Esophagus (tissue), 2 donors: ENCODE results near the gene USF2. TPM values are rescaled to one million over a fixed set of nuclear protein-coding genes. Genes with fewer than 3 reads are reported as not detected.

Source experiments
- H3K27ac ChIP-seq, 2 donors: one replicate each; pipeline ENCODE4 v1.5.1; 2013; ENCODE audit warnings: low read depth in 2 of 2, mild to moderate bottlenecking in 2 of 2, inconsistent platforms in 1 of 2, low read length in 1 of 2, moderate library complexity in 1 of 2
- H3K27me3 ChIP-seq, 2 donors: one replicate each; pipeline ENCODE4 v1.6.1; 2013; ENCODE audit warnings: low read length in 2 of 2, control low read depth in 1 of 2, mild to moderate bottlenecking in 1 of 2; ENCODE audit not compliant: insufficient read depth in 2 of 2, control insufficient read depth in 1 of 2
- H3K36me3 ChIP-seq, 2 donors: one replicate each; pipeline ENCODE4 v1.6.1; 2013; ENCODE audit warnings: low read length in 1 of 2; ENCODE audit not compliant: control insufficient read depth in 2 of 2, insufficient read depth in 2 of 2
- H3K4me1 ChIP-seq, 2 donors: one replicate each; pipeline ENCODE4 v1.6.1; 2013; ENCODE audit warnings: low read length in 1 of 2; ENCODE audit not compliant: control insufficient read depth in 2 of 2, insufficient read depth in 2 of 2
- H3K4me3 ChIP-seq, 2 donors: one replicate each; pipeline ENCODE4 v1.5.1; 2013; ENCODE audit warnings: low read length in 2 of 2, mild to moderate bottlenecking in 2 of 2, low read depth in 1 of 2, moderate library complexity in 1 of 2
- H3K9me3 ChIP-seq, 2 donors: one replicate each; pipeline ENCODE4 v1.6.1; 2013; ENCODE audit warnings: mild to moderate bottlenecking in 2 of 2, low read depth in 1 of 2, low read length in 1 of 2, moderate library complexity in 1 of 2; ENCODE audit not compliant: control insufficient read depth in 2 of 2, insufficient read depth in 1 of 2
- WGBS, 2 donors: extraction: QIAGEN DNeasy Blood & Tissue Kit; methylation state at CpG; one replicate each; pipeline ENCODE4 v1.1.7; 2013; 5-methylcytosine and 5-hydroxymethylcytosine counted together
- polyA plus RNA-seq, 2 donors: library from polyadenylated mRNA; stranded (reverse); fragments of 200-250 nt; gene quantifications; one replicate each; pipeline ENCODE4 v1.2.3, GENCODE V29; 2013
- donor health status: healthy with polysubstance abuse.
- donor health status: Bipolar disorder and iron deficiency.

The USF2 gene
- polyA plus RNA-seq, 2 donors: 74.7 to 97.6 TPM

DNA sequence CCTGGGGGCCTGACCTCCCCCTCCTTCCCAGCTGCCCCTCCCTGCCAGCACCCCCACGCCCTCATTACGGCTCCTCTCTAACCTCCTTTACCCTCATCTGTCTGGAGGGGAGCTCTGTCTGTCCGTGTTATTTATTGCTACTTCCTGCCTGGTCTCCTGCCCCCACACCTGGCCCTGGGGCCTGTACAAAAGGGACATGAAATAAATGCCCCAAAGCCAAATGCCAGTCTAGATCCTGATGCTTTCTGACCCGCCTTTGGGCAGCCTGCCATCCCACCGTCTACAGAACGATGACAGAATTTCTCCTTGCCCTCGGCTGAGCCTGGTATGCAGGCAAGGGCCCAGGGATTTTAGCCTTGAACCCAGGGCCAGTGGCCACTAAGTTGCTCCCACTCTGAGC is 44.8 kb downstream of the USF2 start:
- Histone ChIP-seq H3K4me1 (no peaks in the 10 kb centered on the region), H3K36me3 (no peaks in the 10 kb centered on the region), H3K27me3 (no peaks in the 10 kb centered on the region), H3K27ac (no peak overlapping the region), H3K9me3 (no peaks in the 10 kb centered on the region), H3K4me3 (no peak overlapping the region)
- 22 to 34% methylated on average over 7 of the region's 7 CpGs for WGBS, 2 donors

DNA sequence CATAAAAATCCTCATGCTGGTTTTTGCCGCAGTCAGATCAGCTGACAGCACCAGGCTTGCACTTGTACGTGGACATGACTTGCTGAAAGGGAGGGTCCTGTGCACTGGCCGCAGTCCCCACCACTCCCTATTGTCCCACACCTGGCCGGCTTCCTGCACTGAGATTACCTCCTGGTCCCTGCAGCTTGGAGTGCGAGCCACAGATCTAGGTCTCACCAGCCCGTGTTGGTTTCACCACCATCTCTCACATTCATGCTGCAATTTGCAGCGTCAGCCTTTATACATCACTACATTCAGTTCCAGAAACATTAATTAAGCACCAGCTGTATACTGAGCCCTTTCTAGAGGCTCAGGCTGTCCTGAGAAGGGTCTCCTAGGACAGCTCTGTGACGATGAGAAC is 45.3 kb downstream of the USF2 start:
- 80 to 83% methylated on average over 8 of the region's 8 CpGs for WGBS, 2 donors
- Histone ChIP-seq H3K27ac (no peak overlapping the region), H3K4me3 (no peak overlapping the region), H3K27me3 (no peaks in the 10 kb centered on the region), H3K4me1 (no peaks in the 10 kb centered on the region), H3K36me3 (no peaks in the 10 kb centered on the region), H3K9me3 (no peaks in the 10 kb centered on the region)

DNA sequence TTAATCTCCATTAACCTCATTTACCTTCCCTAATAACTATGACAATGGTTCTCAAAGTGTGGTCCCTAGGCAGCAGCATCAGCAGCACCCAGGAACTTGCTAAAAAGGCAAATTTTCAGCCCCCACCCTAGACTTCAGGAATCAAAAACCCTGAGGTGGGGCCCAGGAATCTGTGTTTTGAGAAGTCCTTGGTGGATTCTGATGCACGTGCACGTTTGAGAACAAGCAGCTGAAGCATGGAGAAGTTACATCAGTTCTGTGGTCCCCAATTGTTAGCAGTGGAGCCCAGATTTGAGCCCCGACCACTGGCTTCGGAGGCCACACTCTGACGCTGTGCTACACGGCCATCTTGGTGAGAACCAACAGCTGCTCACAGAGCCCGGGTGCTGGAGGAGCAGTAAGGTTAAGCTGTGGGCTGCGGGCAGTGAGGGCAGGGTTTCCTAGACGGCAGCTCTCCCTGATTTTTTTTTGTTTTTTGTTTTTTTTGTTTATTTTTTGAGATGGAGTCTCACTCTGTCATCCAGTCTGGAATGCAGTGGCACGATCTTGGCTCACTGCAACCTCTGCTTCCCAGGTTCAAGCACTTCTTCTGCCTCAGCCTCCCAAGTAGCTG is 46.2 kb downstream of the USF2 start:
- Histone ChIP-seq H3K9me3 (no peaks in the 10 kb centered on the region), H3K4me1 (no peaks in the 10 kb centered on the region), H3K27me3 (no peaks in the 10 kb centered on the region), H3K4me3 (no peak overlapping the region), H3K27ac (no peak overlapping the region), H3K36me3 (no peaks in the 10 kb centered on the region)
- WGBS, 2 donors: 79 to 82% methylated on average over 10 of the region's 10 CpGs

DNA sequence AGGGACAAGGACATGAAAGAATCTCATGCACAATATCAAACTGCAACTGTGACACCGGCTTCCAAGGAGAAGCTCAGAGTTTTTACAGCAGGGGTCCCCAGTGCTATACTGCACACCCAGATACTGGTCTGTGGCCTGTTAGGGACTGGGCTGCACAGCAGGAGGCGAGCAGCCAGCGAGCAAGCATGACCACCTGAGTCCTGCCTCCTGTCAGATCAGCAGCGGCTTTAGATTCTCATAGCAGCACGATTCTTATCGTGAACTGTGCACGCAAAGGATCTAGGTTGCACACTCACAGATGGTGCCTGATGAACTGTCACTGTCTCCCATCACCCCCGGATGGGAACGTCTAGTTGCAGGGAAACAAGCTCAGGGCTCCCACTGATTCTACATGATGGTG is 47.1 kb downstream of the USF2 start:
- 78 to 79% methylated on average over 9 of the region's 9 CpGs for WGBS, 2 donors
- Histone ChIP-seq H3K4me1 (no peaks in the 10 kb centered on the region), H3K27ac (no peak overlapping the region), H3K36me3 (no peaks in the 10 kb centered on the region), H3K9me3 (no peaks in the 10 kb centered on the region), H3K4me3 (no peak overlapping the region), H3K27me3 (no peaks in the 10 kb centered on the region)

DNA sequence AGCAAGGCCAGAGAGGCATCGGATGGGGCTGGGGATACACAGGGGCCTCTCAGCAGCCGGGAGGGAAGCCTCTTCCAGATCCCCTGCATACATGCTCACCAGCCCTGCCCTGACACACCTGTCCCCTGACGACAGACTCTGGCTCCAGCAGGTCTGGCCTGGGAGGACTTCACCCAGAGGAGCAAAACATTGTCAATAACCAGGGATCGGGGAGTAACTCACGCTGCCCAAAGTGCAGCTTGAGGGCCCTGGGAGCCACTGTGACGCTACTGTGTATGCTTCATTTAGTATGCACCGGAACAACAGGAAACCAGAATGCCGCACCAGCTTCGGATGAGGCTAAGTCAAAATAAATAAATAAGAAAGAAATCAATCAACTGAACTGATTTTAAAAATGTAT is 47.8 kb downstream of the USF2 start:
- peaks cover 0 to 2% of the 10 kb centered on the region in 2 donors for H3K27me3 ChIP-seq
- WGBS, 2 donors: 77 to 81% methylated on average over 9 of the region's 9 CpGs

DNA sequence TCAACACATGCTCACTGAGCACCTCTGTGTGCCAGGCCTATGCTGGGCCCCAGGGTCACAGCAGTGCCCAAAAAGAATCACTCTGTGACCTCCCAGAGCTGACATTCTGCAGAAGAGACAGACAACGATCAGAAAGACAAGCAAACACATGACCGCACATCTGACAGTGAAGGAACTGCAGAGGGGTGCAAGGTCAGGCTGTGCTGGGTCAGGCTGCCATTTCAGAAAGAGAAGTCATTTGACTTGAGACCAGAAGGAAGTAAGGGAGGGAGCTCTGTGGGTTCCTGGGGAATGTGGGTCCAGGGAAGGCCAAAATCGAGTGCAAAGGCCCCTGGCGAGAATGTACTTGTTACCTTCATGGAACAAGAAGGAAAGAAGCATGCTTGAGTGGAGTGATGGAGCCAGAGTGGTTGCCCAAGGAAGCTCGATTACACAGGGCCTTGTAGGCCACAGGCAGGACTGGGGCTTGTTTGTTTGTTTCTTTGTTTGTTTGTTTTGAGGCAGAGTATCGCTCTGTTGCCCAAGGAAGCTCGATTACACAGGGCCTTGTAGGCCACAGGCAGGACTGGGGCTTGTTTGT is 48.8 kb downstream of the USF2 start:
- no peak overlapping the region for H3K4me3 ChIP-seq
- whole genome bisulfite sequencing, 2 donors: 74 to 77% methylated on average over 7 of the region's 7 CpGs
- H3K4me1 ChIP-seq: no peaks in the 10 kb centered on the region
- no peaks in the 10 kb centered on the region for H3K36me3 ChIP-seq
- no peak overlapping the region for H3K27ac ChIP-seq
- H3K9me3 ChIP-seq: no peaks in the 10 kb centered on the region
- peaks cover 0 to 2% of the 10 kb centered on the region in 2 donors for H3K27me3 ChIP-seq

More for the DNA sequence above, 47.8 kb downstream of the USF2 start:
- H3K4me1 ChIP-seq: no peaks in the 10 kb centered on the region
- H3K4me3 ChIP-seq: no peak overlapping the region
- no peaks in the 10 kb centered on the region for H3K9me3 ChIP-seq
- no peak overlapping the region for H3K27ac ChIP-seq
- H3K36me3 ChIP-seq: no peaks in the 10 kb centered on the region

DNA sequence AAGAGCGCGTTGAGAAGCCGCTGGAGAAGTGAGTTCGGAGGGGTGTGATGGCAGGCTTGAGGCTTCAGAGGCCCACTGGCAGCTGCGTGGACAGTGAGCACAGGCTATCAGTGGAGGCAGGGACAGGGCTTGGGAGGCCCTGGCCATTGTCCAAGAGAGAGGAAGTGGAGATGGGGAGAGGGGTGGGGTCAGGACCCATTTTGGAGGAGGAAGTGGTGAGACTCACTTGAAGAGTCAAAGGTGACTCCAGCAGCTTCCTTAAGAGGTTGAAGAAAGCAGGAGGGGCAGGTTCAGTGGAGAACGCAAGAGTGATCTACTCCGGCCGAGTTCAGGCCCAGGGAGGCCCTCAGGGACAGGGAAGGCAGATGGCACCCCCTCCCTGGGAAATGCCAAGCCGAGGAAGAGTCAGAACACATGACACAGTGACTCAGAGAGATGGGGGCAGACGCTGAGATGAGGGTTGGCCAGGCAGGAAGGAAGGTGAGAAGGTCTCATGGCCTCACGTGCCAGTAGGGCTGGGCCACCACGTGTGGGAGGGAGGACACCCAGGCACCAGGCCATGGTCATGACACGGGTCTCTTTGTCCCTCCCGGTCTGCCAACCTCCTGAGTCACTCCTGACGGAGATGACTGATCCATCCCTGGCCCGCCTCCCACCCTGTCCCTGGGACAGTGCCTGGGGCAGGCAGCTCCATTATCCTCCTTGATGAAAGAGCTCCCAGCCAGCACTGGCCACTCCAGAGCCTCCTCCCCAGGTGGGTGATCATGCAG is 50.1 kb downstream of the USF2 start:
- no peak overlapping the region for H3K4me3 ChIP-seq
- WGBS, 2 donors: 47 to 51% methylated on average over 16 of the region's 16 CpGs
- peak overlapping the region in 1 of 2 donors; percentile 11 for H3K27ac ChIP-seq
- no peaks in the 10 kb centered on the region for H3K9me3 ChIP-seq
- H3K27me3 ChIP-seq: peaks cover 0 to 2% of the 10 kb centered on the region in 2 donors
- H3K4me1 ChIP-seq: no peaks in the 10 kb centered on the region
- H3K36me3 ChIP-seq: no peaks in the 10 kb centered on the region

DNA sequence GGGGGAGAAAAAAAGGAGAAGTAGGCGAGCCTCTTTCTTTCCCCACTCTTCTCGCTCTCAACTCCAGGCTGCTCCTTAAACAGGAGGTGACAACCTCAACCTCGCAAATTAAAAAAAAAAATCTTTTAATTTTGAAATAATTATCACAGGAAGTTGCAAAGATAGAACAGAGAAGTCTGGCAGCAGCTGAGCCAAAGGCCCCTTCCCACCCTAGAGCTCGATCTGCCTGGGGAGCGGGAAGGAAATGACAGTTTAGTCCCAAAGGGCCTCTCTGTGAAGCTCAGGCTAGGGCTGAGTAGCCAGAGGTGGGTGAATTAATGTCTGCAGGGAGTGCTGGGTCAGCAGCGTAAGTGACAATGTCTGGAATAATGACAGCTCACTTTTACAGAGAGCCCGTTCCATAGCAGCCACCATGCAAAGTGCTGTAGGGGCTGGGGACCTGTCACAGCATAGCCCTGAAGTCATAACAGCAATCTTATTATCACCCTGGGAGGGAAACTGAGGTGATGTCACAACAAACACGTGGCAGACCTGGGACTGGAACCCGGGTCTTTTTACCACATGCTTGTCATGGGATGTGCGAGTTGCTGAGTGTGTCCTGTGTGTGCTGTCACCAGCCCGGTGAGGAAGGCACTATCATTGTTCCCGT is 51.4 kb downstream of the USF2 start:
- 66 to 73% methylated on average over 12 of the region's 12 CpGs for WGBS, 2 donors
- H3K9me3 ChIP-seq: no peaks in the 10 kb centered on the region
- no peaks in the 10 kb centered on the region for H3K36me3 ChIP-seq
- H3K4me1 ChIP-seq: no peaks in the 10 kb centered on the region
- peaks cover 0 to 2% of the 10 kb centered on the region in 2 donors for H3K27me3 ChIP-seq
- H3K4me3 ChIP-seq: no peak overlapping the region
- H3K27ac ChIP-seq: no peak overlapping the region

DNA sequence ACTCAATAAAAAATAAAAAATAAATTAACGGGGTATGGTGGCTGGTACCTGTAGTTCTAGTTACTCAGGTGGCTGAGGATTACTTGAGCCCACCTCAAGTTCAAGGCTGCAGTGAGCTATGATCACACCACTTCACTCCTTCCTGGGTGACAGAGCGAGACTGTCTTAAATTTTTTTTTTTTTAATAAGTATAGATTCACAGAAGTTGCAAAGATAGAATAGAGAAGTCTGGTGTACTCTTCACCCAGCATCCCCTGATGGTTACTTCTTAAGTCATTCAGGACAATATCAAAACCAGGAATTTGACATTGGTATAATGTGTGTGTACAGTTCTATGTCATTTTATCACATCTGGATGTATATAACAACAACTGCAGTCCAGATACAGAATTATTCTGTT is 52.5 kb downstream of the USF2 start:
- H3K9me3 ChIP-seq: no peaks in the 10 kb centered on the region
- H3K27ac ChIP-seq: no peak overlapping the region
- no peaks in the 10 kb centered on the region for H3K36me3 ChIP-seq
- H3K4me1 ChIP-seq: no peaks in the 10 kb centered on the region
- 94 to 98% methylated on average over 2 of the region's 2 CpGs for WGBS, 2 donors
- H3K27me3 ChIP-seq: peaks cover 0 to 2% of the 10 kb centered on the region in 2 donors
- H3K4me3 ChIP-seq: no peak overlapping the region
